HL-60/S4 treated with retinoic acid at 250 ng/mL for 4 days and 3 days (cell line): ENCODE data around the gene ALG1.
"Not testable (repeated sequence)": the region's sequence is repeated elsewhere in the genome, so short reads cannot be mapped to it uniquely, and the experiment has no call there.

Source experiments
- in situ Hi-C: fragments of 300-500 bp; cut with MboI; formaldehyde crosslinking; loops from 2 replicates; pipeline ENCODE4 v1.7.0; 2022; ENCODE audit warnings: low sequenced_read_pairs

ALG1 gene

DNA sequence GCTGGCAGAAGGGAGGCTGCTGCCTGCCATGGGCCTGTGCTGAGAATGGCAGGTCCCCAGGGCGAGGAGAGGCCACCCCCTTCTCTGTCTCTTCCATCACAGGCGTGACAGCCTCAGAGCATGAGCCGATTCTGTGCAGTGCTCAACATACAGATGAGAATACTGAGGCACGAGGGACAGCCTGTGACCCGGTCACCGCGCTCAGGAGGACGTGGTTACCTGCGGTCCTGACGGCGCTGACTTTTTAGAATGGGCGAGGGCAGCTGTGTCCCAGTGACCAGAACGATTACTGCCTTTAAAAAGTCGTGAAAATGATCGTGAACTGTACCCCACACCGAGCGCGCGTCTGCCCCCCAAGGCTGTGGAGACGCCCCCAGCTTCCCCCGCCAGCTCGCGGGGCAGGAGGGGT lies 25.4 kb downstream of the ALG1 start:
- in situ Hi-C loops, result not testable (repeated sequence)

DNA sequence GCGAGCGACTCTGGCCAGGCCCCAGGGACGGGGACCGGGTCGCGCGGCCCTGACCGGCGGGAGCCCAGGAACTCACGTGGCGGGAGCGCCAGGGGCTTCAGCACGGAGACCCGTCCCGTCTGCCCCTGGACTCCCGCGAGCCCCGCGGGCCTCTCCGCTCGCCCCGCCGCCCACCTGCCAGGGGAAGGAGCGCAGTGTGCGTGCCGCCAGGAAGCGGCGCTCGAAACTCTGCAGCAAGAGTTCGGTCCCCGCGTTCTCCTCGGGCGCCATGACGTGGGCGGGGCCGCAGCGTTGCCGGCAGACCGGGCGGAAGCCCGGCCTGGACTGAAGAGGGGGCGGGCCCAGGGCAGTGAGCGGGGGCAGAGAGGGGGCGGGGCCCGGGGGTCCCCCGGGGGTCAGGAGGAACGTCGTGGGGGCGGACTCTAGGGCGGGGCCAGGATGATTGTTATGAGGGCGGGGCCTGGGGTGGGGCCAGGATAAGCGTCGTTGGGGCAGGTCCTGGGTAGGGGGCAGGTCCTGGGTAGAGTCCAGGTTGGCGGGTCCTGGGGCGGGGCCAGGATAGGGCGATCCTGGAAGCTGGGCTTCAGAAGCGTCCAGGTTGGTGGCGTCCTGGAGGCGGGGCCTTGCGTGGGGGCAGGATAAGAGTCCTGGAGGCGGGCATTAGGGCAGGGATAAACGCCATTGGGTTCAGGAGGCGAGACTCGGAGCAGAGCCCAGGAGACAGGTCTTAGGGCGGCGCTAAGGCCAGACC lies 26.0 kb downstream of the ALG1 start, which contains the start of gene EEF2KMT:
TSS of gene EEF2KMT (minus strand) at position 326 of the 751 bp plus-strand sequence. CDS start at position 270, 56 bp downstream.
- in situ Hi-C loops, result not testable (repeated sequence)

- in situ Hi-C loops, result not testable (repeated sequence)
Observed at GRCh38 chr16:5098221-5099159, 26.8 kb downstream of the ALG1 start.

GRCh38 chr16:5099174-5099573 lies 27.5 kb downstream of the ALG1 start:
- in situ Hi-C loops, result not testable (repeated sequence)

GRCh38 chr16:5103296-5104032 lies 31.8 kb downstream of the ALG1 start:
- in situ Hi-C loops, result not testable (repeated sequence)

- in situ Hi-C loops, result not testable (repeated sequence)
Observed at GRCh38 chr16:5105039-5105438, 33.4 kb downstream of the ALG1 start.

DNA sequence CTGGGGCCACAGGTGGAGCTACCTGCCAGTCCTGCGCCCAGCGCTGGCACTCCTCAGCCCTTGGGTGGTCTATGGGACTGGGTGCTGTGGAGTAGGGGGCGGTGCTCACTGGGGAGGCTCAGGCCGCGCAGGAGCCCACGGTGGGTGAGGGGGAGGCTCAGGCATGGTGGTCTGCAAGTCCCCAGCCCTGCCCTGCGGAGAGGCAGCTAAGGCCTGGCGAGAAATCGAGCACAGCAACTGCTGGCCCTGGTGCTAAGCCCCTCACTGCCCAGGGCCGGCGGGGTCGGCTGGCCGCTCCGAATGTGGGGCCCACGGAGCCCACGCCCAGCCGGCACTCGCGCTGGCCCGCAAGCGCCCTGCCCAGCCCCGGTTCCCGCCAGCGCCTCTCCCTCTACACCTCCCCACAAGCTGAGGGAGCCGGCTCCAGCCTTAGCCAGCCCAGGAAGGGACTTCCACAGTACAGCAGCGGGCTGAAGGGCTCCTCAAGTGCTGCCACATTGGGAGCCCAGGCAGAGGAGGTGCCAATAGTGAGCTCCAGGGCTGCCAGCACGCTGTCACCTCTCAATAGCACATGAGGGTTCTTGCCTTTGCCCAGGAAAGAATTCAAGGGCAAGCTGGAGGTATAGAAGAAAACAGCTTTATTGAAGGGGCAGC lies 37.0 kb downstream of the ALG1 start:
- in situ Hi-C loops, result no loop called here

DNA sequence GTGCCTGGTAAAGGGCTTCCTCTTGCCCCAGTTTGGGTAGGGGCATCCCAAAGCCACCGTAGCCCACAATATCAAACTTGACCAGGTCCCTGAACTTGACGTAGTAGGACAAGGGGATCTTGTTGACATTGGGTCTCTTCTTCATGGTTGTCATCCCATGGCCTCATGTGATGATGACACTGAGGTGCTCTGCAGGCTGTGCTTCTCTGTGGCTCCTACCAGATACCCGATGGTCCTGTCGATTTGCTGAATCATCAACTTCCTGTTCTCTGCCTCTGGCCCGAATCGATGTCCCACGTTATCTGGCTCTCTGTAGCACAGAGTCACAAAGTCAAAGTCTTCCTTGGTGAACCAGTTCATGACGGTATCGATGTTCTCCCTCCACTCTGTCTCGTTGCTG lies 39.3 kb downstream of the ALG1 start:
- in situ Hi-C loops, result not testable (repeated sequence)

DNA sequence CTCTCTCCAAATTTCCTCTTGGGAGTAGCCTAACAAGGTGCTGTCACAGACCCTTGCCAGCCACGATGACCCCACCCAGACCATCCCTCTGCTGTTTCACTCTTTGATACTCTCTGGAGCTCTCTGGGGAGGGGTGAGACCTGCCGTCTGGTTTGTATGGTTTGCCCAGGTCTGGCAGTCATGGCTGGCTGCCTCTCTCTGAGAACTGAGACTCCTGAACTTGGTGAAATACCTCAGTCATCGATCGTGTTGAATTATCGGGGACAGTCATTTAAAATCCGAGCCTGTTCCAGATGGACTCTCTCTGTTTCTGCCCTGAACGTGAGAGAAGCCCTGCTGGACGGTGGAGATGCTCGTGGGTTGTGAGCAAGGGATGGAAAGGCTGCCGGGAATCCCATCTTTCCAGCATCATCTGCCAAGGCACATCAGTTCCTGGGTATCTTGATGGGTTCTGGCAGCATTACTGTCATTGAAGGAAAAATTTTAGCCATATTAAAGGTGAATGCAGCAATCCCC lies 45.2 kb downstream of the ALG1 start:
- in situ Hi-C loops, result not testable (repeated sequence)

- in situ Hi-C loops, result not testable (repeated sequence)
Observed at GRCh38 chr16:5117300-5118087, 45.9 kb downstream of the ALG1 start.

DNA sequence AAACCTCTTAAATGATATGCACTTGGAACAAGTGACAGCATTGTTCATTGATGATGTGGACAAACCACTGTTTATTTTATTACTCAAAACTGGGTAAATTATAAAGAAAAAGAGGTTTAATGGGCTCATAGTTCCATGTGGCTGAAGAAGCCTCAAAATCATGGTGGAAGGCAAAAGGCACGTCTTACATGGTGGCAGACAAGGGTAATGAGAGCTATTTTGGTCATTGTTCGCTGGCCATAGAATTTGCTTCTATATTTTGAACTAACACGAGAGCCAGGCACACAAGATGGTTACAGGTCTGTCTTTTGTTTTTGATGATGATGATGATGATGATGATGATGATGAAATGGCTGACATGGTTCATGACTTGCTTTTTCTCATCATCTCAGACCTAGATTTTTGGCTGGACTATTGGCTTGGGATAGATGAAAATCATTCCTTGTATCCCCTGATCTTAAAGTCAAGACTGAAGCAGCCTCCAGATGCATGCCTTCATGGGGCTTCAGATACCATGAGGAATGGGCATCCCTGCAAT lies 59.9 kb downstream of the ALG1 start:
- in situ Hi-C loops, result not testable (repeated sequence)

GRCh38 chr16:5132915-5133600 lies 61.4 kb downstream of the ALG1 start:
- in situ Hi-C loops, result not testable (repeated sequence)

GRCh38 chr16:5134739-5135452 lies 63.3 kb downstream of the ALG1 start:
- in situ Hi-C loops, result not testable (repeated sequence)
